GM18867 (cell line): Measurements from ENCODE around the gene SERAC1.

ENCODE experiments used
- ATAC-seq: cut with Tn5 transposase; IDR thresholded peaks from one replicate; pipeline ENCODE4 v1.9.1; 2021; ENCODE audit warnings: mild to moderate bottlenecking, moderate library complexity; ENCODE audit not compliant: unreplicated experiment

SERAC1 gene

DNA sequence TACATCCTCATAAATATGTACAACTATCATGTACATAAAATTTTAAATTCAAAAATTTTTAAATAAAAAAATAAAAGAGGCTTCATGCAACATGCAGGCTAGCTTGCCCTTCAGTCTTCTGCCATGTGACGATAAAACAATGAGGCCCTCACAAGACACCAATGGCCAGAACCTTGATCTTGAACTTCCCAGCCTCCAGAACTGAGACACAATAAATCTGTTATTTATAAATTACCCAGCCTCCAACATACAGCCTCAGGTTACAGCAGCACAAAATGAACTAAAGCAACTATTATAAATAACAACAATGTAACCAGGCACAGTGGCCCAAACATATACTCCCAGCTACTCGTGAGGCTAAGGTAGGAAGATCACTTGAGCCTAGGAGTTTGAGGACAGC, 42.8 kb downstream of the SERAC1 start:
- ATAC-seq, result no peak

DNA sequence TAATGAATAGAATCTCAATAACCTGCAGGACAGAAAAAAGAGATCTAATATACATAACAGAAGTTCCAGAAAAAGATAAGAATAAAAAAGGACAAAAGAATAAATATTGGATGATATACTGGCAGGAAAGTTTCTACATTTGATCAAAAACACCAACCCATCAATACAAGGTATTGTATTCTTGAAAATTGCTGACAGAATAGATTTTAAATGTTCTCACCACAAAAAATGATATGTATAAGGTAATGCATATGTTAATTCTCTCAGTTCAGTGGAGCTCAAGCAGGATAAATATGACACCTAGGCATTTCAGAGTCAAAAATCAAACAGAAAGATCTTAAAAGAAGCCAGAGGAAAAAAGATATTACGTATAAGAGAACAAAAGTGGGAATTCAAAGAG, 43.8 kb downstream of the SERAC1 start:
- no peak for ATAC-seq

GRCh38 chr6:158122048-158122447, 46.0 kb downstream of the SERAC1 start:
- no peak for ATAC-seq

- no peak for ATAC-seq
Observed at GRCh38 chr6:158121335-158121734, 46.7 kb downstream of the SERAC1 start.

GRCh38 chr6:158118886-158119285, 49.2 kb downstream of the SERAC1 start:
- ATAC-seq, result no peak

- ATAC-seq, result no peak
Observed at GRCh38 chr6:158115508-158115907, 52.6 kb downstream of the SERAC1 start.

GRCh38 chr6:158115102-158115501, 53.0 kb downstream of the SERAC1 start:
- no peak for ATAC-seq

DNA sequence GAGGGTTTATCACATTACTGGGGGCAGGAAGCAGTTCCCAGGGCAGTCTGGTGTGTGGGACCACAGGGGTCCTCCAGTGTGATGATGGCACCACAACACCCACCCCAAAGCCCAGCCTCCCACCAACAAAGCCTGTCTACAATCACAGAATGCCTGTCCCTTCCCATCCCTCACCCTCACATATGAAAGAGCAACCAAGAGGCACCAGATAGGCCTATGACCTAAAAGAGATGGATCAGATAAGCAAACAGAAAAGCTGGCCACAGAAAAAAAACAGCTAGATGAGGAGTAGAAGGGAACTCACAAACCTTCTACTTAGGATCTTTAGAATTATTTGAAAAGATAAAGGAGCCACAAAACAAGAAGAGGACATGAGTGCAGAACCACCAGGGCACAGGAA, 54.3 kb downstream of the SERAC1 start:
- ATAC-seq, result no peak

DNA sequence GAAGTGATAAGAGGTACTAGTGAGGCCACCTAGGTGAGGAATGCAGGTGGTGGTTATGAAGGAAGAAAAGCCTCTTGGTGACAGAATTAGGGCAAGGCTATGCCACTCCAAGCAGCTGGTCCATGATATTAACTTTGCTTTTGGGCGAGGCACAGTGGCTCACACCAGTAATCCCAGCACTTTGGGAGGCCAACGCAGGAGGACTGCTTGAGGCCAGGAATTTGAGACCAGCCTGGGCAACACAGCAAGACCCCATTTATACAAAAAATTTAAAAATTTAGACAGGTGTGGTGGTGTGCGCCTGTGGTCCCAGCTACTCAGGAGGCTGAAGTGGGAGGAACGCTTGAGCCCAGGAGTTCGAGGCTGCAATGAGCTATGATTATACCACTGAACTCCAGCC, 56.1 kb downstream of the SERAC1 start:
- ATAC-seq, result no peak

DNA sequence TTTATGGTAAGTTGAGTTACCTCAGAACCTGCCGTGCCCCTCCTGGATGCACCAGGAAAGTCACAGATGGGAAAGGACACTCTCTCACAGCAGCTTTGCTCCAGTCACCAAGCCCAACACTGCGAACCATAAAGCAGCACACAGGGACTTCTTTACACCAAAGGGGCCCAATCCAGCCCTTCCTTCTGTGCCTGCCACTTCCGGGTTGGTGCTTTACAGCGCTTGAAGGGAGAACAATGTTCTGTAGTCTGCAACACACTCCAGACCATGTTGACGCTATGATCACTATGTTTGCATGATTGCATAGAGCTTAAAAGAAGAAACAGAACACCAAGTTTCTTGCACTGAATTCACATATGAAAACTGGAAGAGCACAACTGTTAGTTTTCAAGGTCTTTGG, 57.1 kb downstream of the SERAC1 start:
- ATAC-seq, result no peak

DNA sequence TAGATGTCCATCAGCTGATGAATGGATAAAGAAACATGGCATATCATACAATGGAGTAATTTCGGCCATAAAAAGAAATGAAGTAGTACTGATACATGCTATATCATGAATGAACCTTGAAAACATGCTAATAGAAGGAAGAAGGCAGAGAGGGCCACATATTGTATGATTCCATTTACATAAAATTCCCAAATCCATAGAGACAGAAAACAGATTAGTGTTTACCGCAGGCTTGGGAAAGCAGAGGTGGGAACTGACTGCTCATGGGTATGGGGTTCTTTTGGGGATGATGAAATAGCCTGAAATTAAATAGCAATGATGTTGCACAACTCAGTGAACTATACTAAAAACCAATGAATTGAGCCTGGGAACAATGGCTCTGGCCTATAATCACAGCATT, 58.3 kb downstream of the SERAC1 start:
- ATAC-seq, result no peak

DNA sequence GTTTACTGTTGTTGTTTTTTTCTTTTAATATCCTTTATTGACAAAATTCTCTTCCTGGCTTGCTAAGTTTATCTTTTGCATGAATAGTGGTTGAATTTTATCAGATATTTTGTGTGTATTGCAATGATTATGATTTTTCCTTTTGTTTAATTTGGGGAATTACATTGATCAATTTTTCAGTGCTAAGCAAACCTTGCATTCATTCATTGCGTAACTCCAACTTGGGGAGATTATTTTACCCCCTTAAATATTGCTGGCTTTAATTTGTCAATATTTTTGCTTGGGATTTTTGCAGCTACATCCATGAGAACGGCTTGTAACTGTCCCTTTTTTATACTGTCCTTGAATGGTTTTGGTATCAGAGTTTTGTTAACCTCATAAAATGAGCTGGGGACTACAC, 63.4 kb downstream of the SERAC1 start:
- ATAC-seq, result no peak

DNA sequence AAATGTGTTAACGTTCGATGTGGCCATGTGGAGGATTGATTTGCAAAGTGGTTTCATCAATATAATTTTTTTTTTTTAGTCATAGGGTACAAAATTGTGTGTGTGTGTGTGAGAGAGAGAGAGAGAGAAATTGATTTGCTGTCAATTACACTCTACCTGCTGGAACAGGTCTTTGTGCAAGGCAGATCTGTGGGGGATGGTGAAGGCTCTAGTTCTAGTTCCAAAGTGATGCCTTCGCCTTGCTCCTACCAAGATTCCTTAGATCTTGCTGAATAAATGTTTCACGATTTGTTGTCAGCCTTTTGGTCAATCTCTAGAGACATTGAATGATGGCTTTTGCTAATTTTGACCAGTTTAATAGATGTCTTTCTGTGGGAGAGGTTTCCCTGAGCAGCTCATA, 64.8 kb downstream of the SERAC1 start:
- ATAC-seq, result no peak

GRCh38 chr6:158095671-158096070, 72.4 kb downstream of the SERAC1 start:
- no peak for ATAC-seq

DNA sequence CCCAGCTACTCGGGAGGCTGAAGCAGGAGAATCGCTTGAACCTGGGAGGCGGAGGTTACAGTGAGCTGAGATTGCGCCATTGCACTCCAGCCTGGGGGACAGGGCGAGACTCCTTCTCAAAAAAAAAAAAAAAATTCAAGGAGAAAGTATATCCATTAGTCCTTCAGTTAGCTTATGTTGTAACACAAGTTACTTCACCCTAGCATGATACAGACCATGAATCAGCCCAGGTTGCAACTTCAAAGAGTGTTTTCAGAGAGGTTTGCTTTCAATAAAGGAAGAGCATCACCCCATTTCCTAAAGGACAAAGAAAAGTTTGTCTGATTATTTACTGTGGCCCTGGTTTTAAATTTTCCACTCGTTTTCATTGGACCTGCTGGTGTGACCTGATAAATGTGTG, 73.0 kb downstream of the SERAC1 start:
- ATAC-seq, result no peak

DNA sequence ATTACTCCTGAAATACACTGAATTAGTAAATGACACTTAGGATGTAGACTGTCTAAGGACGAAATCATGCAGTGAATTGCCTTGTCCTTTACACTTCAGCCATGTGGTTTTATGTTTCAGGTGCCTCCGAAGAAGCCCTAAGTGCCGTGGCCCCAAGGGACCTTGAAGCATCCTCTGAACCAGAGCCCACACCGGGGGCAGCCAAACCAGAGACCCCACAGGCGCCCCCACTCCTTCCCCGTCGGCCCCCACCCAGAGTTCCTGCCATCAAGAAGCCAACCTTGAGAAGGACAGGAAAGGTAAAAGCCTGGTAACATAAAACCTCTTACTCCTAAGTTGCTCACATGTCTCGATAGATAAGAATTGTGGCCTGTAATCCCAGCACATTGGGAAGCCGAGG, 75.3 kb downstream of the SERAC1 start:
- ATAC-seq, result no peak

DNA sequence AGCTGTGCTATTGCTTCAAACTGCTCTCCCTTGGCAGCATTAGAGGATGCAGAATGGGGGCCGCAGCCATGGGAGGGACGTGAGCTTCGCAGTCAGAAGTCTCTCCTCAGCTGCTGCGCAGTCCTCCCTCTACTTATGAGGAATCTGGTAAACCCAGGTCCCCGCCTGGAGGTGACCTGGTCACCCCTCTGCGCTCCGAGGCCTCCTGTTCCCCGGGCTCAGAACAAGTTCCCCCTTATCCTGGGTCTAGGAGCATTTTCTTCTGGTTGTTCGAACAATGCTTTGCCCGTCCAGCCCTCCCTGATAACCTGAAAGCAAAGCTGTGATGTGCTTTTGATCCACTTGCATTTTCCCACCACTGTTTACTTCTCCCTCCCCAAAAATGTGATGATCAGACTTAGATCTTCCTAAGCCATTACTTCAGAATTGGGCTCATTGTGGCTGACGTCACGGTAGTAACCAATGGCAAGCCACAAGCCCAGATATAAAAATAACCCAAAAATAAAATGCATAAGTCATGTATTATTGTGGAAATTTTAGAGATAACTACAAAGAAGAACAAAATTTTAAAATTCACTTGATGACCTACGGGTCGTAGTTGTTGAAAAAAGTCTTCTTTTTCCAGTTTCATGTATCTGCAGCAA, 80.7 kb downstream of the SERAC1 start:
- ATAC-seq, result no peak

DNA sequence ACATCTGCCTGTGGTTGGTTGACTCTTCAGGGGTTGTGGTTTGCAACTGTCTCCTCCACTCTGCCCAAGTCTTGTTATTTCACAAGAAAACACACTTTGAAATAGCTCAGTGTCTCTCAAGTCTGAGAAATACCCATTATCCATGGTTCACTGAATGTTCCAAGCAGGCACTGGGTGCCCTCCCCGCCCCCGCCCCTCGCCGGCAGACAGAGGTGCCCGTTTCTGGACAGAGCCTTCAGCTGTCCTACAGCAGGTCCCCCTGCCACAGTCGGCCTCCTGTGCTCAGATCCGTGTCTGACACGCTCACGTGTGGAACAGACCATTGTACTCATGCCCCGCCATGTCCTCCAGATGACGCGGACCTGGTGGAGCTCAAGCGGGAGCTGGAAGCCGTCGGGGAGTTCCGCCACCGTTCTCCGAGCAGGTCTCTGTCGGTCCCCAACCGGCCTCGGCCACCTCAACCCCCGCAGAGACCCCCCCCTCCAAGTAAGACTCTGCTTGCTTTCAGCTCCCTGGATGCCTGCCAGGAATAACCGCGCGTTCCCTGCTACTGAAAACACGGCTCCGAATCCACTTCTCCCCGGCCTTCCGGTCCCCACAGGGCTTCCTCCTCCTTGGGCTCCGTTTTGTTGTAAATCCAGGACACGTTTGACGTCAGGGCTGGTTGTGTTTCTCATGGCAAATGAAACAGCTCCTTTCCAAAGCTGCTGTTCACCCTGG, 81.4 kb downstream of the SERAC1 start:
- ATAC-seq, result no peak

GRCh38 chr6:158086054-158086503, 82.0 kb downstream of the SERAC1 start:
- ATAC-seq, result no peak

DNA sequence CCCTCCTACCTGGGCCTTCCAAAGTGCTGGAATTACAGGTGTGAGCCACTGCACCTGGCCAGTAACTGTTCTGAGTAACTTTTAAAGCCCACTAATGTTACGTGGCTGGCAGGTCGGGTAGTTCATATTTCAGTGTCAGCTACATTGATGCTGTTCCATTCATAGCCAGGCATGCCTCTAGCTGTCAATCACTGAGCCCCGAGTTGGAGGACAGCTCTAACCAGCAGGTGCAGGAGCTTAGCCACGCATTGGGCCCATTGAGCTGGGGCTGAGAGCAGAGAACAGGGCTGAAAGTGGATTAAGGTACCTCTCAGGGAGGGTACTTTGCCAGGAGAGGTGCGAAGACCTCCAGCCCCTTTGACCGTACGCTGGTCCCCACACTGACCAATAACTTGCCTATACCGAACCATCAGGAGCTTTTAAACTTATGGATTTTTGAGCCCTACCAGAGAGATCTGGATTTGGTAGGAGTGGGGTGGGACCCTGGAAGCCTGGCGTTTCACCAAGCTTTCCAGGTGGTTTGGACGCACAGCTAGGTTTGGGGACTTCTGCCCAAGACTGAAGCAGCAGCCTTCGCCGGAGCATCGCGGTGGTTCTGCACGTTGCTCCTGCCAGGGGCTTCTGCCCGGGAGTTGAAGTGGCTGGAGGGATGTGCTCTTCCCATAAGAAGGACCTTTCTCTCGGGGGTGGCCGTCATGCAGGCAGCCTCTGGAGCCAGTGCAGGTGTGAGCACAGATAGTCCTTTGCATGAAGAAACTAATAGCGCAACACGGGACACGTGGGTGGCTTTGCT, 82.6 kb downstream of the SERAC1 start:
- ATAC-seq, result no peak

GRCh38 chr6:158083455-158084325, 84.4 kb downstream of the SERAC1 start:
- no peak for ATAC-seq
